Suppressor macrophage (primary cell): Measurements from ENCODE around the gene HIGD1A.
A peak's percentile ranks its signal among the peaks of the same experiment; 100 is the strongest.

Experiments
- DNase-seq, 4 experiments: peaks; one replicate each; pipeline ENCODE4 v3.0.0-alpha.2; 2020 to 2022
- total RNA-seq, 17 experiments: gene quantifications; one replicate each; lab custom pipeline; 2026; ENCODE audit warnings: mixed read lengths in 6 of 17, inconsistent platforms in 3 of 17; lab: John Stamatoyannopoulos, UW

Gene HIGD1A
- 27.1 to 78.0 (median 58.0) reads per million in 17 experiments for total RNA-seq

DNA sequence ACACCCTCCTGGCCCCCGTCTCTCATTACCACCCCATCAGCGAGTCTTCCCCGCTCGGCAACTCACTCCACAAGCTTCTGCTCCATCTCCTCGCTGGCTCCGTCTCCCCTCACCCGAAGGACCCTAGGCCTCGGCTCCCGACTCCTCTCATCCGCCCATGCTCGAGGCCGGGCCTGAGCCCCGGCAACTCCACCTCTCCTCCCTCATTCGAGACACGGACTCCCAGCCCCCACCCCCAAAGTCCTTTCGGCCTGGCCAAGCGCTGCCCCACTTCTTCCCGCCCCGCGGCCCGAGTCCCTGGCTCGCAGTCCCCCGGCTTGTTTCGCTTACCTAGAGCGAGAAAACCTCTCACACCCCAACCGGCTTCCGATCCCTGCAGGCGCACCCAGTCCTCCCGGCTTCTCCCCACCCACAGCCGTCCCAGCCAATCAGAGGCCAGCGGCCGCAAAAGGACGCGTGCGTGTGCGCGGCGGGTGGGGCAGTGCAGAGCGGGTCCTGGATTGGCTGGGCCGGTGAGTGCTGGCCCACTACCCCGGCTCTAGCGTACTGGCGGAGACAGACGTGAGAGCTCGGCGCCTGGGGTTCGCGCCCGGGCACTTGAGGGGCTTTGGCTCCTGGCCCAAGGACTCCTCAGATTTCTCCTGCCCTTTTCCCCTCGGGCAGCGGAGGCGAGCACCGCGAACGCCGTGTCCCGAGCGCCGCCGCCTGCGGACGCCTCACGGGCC is at the start of gene HIGD1A:
Gene HIGD1A (minus strand): TSS at position 385 of the 725 bp plus-strand sequence. CDS start 10,237 bp downstream, outside the sequence.
- peak; percentile 95 to 98 (median 97) for DNase-seq

DNA sequence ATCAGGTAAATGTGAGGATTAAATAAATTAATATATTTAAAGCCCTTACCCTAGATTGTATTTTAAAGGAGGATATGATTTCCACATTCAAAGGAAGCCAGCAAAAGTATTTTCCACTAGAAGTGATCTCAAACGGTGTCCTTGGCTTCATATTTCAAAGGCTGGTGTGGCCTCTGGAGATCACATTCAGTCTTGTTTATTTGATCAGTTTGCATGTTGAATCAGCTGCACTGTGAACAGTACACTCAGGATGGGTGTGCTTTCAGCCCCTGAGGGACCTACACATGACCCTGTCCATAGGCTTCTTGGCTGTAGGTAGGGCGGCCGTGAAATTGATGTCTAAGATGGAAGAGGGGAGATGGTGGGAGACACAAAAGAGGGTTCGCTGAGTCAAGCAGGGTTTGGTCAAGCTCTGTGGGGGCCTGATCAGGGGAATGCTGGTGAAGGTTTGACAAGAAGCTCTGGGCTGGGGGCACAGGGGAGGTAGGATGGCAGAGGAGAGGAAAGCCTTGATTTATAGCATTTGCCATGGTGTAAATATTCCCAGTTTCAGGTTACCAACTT is 49.5 kb upstream of the HIGD1A start:
- DNase-seq: no peak

DNA sequence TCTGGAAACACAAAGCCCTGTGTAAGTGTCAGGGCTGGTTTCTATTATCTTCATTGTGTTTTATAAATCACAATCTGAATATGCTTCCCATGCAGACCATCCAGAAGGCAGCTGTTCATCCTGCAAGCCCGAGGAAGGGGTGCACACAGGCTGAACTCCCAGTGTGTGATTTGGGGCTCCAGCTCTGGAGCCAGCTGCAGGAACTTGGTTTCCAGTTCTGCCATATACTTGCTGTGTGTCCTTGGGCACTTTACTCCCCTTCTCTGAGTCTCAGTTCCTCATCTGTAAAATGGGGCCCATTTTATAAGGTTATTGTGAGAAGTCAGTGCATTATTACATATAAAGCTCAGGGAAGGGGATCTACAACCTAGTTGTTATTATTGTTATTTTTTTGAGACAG is 48.8 kb upstream of the HIGD1A start:
- DNase-seq: no peak

DNA sequence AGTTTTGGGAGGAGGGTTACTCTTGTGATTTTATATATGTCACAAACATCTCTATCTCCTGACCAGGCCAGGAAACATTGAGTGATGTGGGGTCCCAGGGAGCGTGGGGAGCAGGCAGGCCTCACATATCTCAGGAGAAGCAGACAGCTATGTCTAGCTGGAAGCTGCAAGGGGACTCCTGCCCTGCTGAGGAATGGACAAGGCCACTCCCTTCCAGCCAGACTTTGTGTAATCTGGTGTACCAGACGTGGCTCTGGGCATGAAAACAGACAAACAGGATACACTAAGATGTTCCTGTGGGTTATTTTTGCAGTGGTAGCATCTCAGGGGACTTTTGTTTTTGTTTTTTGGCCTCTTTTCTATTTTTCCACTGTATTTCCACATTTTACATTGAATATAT is 48.2 kb upstream of the HIGD1A start:
- no peak for DNase-seq

DNA sequence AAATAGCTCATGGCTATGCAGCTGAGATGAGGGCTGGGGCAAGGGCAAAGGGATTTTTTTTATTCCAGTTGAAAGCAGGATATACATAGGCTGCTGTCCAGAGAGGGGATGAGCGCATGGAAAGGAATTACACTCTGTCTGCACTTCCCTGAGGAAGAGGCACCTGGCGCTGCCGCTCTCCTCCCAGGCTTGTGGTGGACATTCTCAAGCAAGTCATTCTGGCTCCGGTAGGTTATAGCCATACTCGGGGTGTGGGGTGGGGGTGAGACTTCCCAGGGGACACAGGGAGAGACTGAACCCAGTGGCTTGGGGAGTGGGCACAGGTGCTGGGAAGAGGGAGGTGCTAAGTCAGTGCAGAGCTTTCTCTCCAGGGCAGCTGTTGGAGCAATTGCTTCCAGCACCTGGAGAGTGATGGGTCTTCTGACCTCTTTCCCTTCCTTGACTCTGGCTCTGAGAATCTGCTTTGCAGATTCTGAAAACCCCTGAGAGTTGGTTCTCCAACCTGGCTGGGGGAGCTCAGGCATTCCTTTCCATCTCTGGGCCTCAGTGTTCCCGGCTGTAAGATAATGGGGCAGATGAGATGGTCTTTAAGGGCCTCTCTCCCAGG is 47.0 kb upstream of the HIGD1A start:
- no peak for DNase-seq

DNA sequence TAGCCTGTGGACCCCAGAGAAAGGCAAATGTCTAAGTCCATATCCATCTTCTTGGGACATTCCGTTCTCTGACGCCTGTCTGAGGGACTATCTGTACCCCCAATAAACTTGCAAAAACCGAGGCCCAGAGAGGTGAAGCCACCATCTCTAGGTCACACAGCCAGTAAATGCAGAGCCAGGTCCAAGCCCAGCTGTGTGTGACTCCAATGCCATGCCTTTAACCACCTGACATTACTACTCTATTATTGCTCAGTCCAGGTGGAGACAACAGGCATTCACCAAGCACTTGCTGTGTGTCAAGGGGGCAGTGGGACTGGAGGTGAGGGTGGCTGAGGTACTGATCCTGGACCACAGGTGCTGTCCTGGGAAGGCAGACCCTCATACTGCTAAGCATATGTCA is 46.0 kb upstream of the HIGD1A start:
- DNase-seq: no peak

DNA sequence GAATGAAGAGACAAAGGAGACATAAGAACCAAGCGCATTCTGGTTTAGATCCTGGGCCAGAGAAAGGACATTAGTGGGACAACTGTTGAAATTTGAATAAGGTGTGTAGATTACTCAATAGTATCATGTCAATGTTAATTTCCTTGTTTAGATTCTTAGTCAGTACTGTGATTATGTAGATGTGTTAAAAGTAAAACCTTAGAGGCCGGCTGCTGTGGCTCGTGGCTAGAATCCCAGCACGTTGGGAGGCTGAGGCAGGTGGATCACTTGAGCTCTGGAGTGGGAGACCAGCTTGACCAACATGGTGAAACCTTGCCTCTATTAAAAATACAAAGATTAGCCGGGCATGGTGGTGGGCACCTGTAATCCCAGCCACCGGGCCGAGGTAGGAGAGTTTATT is 44.7 kb upstream of the HIGD1A start:
- no peak for DNase-seq

DNA sequence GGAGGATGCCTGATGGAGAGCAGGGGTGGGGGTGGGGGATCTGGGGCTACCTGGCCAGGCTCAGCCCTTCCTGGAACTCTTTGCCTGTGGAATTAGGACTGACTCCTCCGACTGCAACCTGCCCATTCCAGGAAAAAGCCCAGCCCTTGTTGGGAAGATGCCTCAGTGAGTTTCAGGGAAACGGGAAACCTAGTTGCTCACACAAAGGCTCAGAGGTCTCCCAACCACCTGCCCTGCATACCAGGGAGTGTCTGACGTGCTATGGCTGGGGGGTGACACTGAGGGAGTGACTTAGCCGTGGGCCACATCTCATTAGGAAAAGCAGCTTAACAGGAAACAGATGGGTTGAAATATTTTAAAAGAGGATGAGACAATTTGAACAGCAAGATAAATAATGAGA is 43.4 kb upstream of the HIGD1A start:
- no peak for DNase-seq

DNA sequence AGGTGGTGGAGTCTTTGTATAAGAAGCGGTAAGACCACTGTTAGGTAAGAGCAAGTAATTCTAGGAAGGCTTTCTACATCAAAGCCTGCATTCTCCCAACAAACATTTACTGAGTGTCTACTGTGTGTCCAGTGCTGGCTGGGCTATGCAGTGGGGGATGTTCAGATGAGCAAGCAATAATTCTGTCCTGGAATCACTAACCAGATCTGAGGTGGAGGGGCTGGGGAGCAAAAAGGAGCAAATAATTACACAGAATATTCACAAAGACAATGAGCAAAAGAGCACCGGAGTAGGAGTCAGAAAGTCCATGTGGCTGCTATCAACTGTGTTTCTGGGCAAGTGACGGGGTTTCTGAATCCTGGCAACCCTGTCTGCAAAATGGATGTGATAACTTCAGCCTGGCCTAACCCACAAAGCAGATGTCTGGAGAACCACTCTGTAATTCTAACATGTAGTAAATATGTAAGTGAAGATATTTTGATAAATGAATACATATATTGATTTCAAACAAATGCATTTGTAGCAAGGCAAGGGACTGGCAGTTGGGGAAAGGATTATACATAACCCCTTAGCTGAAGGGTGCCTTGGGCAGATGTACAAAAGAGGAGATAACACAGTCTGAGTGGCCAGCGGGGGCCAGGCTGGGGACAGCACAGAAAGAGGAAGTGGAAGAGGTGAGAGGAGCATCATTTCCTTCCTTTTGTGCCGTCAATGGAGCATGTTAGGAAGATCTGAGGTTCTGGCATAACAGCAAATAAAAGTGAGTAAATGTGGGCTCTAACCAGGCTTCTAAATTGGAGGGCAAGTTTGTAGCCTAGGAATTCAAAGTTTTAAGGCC is 42.6 kb upstream of the HIGD1A start:
- peak; percentile 70 to 82 (median 81) for DNase-seq

DNA sequence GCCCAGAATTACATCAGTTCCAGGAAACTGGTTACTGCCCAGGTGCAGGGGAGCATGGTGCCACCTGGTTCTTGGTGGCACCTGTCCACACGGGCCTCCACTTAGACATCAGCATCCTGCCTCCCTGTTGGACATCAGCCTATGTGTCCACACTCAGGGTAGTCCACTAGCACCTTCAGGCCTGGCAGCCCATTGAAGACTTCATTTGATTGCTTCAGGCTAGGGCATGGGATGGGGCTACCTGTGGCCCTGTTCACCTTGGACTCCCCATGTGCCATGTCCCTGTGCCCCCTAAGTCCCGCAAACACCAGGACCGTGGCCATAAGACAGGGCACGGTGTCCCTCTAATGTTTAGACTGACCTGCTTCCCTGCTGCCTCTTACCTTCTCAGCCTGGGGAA is 40.5 kb upstream of the HIGD1A start:
- no peak for DNase-seq

DNA sequence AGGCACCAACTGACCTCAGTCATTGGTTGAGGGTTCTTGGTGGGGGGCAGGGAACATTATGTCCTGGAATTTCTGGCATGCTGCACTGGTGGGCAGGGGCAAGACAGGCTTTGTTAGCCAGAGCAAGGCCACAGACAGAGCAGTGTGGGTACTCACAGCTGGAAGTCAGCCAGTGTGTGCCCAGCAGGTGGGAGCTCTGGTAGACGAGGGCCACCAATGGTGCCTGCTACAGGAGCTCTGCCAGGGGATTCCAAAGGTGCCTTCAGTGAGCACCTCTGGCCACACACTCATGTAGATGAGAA is 40.1 kb upstream of the HIGD1A start:
- no peak for DNase-seq

DNA sequence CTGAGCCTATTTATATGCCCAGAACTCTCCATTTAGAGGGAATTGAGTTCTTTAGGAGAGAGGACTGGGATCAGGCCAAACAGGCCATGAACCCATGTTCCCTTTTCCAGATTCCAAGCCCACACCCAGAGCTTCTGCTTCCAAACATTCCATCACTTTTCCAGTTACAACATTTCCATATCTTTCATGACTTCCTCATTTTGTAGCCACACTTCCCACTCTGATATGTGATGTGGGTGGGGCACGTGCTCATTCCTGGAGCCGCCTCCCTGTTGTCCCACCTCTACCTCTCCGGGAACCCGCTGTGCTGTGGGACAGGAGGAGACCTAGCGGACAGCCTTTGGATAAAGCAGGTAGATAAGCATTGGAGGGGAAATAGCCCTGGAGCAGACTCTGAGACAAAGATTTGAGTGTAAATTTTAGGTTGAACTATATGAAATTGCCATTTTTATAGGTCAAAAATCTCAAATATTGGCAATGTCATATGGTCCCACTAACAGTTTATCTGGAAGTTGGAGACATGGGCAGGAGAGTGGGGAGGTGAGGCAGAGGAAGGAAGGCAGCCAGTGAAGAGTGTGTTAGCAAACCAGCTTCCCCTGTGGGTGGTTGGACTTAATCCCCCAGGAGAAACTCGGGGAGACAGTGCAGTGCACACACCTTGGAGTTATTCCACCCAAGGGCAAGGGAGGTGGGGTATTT is 39.6 kb upstream of the HIGD1A start:
- DNase-seq: peak in 3 of 4 experiments; percentile 7 to 22 (median 21)

DNA sequence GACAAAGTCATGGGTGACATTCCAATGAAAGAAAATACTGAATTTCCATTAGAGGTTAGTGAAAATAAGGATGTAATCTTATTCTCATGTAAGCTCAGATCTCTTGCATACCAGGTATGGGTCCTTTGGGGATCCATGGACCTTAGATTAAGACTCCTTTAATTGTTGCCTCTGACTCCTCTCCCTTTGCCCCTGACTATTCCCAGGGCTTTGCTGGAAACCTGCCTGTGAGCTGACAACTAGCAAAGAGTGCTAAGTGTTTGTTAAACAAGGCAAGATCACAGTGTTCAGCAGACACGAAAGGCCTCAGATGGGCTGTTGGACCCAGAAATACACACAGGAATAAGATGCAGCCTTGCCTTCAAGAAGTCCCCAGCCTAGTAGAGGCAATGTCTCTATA is 37.0 kb upstream of the HIGD1A start:
- DNase-seq: no peak

DNA sequence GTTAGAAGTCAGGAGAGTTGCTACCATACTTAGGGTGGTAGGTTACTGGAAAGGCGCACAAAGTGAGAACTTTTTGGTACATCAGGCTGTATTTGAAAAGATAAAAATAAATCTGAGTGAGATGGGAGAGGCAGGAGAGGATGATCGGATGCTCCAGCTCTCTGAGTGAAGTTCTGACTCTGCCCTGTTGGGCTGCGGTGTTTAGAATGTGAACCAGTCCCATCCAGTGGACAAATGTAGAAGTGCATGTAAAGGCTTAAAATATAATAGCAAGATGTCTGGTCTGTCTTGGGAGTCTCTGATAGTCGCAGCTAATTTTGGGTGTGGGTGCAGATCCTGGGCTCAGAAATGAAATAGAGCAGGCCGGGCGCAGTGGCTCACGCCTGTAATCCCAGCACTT is 35.3 kb upstream of the HIGD1A start:
- DNase-seq: peak; percentile 64 to 78 (median 70)

DNA sequence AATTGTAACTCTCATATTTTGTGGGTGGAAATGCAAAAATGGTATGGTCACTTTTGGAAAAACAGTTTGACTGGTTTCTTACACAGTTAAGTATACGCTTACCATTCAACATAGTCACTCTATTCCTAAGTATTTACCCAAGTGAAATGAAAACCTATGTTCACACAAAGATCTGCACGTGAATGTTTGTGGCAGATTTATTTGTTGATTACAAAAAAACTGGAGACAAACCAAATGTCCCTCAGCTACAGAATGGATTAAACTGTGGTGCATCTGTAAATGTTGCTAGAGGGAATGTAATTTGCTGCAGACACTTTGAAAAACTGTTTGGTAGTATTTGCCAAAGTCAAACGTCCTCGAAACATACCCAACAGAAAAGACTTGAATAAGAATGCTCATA is 34.3 kb upstream of the HIGD1A start:
- DNase-seq: no peak

DNA sequence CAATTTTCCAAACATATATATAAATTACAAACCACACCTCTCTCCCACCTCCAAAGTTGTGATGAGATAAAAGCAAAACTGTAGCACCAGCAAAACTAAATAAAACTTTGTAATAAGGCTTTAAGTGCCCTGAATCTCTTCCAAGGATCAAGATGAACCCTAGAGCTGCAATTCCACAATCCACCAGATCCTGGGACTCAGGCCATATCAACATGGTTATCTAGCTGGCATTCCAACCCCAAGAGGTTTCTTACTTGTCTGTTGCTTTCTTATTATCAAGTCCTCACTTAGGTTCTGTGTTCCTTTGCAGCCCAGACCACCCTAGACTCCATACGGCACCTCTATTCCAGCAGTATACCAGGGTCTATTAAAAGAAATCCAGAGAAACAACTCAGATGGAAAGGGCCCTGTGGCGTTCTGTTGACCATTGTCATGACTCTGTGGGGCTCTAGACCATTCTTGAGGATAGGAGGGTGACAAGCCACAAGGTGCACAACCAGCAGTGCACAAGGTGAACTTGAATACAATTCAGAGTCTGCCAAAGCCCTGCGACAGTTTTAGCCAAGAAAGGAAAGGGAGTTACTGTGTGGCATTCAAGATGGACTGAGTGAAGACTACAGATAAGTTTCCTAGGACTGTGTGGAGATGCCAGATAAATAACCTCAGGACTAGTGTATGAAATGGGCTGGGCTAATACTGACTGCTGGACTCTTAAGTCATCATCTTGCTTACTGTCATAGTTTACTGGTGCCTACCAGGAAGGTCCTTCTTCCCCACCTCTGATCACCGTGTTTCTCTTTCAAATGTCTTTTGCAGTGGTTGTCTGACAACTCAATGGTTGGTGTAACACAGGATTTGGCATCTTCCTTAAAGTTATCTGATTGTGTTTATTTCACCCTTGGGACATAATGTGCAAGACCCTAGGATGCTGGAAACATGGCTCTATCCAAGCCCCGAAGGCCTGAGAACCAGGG is 32.1 kb upstream of the HIGD1A start:
- no peak for DNase-seq

DNA sequence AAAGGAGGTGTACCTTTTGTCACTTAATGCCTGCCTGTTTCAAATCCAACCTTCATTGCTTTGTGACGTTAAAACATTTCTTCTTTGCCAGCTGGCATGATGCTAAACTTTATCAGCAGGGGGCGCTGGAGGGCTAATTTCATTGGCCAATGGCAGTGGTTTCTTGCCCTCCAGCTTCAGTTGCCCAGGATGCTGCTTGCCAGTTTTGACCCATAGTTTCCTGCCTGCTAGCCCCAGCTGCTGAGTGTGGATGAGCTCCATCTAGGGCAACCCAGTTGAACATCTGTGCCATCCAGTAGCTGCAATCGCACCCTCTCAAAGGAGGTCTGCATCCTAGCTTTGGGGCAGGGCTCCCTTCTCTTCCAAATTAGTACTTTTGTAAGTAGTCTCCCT is 27.0 kb upstream of the HIGD1A start:
- peak; percentile 83 to 90 (median 90) for DNase-seq

DNA sequence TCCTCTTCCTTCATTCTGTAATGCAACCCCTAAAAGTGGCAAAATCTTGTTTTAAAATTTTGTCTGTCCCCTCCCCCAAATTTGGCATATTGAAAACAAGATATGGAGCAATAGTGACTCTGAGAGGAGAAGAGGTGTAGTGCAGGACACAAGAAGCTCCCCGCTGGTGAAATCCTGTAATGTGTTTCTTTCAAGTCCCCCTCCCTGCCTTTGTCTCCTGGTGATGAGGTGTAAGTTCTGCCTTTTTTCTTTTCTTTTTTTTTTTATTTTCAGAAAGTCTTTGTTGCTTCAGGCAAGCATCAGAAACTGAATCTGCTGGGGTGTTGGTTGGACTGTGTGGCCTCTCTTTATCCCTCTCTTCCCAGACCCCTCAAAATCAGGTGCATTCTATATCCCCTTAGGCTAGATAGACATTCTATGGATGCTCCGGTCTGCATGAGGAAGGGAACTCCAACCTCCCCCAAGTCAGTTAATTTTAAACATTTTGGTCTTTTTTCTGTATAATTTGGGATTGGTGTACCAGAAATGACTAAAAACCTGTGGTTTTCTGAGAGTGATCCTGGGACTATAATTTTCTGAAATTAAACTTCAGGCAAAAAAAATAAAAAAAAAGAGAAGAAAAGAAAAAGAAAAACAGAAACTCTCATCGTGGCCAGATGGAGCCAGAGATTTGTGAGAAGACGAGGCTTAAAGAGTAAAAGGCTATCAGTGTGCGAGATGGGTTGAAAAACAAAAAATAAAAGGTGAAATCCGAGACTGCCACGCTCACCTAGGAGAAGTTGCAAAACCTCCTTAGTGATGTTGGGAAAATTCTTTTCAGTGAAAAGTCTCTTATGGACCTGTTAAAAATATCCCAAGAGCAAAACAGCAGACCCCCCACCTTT is 26.4 kb upstream of the HIGD1A start:
- DNase-seq: peak in 2 of 4 experiments; percentile 9 to 21

DNA sequence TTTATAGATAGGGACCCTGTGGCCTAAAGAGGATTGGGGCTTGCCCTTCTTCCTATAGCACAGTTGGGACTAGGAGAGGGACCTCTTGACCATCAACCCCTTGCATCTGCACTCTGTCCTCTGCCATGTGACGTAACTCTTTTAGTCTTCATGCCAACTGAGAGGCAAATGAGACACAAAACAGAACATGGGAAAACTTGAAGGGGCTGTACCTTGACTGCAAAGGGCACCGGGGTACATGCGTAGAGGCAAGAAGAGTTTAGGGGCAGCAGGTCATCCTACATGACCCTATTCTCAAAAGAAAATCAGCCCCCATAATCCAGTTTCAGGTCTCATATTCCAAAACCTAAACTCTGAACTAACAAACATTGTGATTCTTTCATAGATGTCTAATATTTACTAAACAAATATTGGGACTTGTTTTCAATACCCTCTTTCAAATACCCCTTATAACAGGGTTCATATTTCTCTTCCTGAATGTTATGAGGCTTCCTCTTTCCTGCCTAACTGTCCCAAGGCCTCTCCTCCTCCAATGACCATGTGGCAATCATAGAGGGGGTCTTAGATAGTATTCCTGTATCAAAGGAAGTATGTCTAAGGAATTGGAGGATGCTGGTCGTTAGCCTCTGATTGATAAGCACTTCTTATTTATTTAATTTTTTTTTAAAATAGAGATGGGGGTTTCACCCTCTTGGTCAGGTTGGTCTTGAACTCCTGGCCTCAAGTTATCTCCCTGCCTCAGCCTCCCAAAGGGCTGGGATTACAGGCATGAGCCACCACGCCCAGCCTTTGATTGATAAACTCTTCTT is 25.5 kb upstream of the HIGD1A start:
- DNase-seq: no peak
